Sigmoid colon (tissue), 4 donors: ENCODE data around the gene CD81.

Experiments
- POLR2A ChIP-seq, 2 donors: fragments of 450-650 bp; IDR thresholded peaks; one replicate each; pipeline ENCODE4 v1.6.1; 2016; ENCODE audit warnings: antibody characterized with exemption in 2 of 2, mild to moderate bottlenecking in 2 of 2, moderate library complexity in 2 of 2
- POLR2AphosphoS5 ChIP-seq, 4 donors: sonication (generic); formaldehyde crosslinking; IDR thresholded peaks; one replicate each; pipeline ENCODE4 v1.6.1; 2017; ENCODE audit warnings: antibody characterized with exemption in 4 of 4
- TF ChIP-seq, protein P1 (sequence below), 4 experiments: fragments of 450-650 bp in 3 of 4; fragments of 200-600 bp in 1 of 4; IDR thresholded peaks; one replicate each; pipeline ENCODE4 v1.5.1; 2016 to 2019; ENCODE audit warnings: antibody characterized with exemption in 4 of 4, mild to moderate bottlenecking in 3 of 4, moderate library complexity in 2 of 4

DNA sequence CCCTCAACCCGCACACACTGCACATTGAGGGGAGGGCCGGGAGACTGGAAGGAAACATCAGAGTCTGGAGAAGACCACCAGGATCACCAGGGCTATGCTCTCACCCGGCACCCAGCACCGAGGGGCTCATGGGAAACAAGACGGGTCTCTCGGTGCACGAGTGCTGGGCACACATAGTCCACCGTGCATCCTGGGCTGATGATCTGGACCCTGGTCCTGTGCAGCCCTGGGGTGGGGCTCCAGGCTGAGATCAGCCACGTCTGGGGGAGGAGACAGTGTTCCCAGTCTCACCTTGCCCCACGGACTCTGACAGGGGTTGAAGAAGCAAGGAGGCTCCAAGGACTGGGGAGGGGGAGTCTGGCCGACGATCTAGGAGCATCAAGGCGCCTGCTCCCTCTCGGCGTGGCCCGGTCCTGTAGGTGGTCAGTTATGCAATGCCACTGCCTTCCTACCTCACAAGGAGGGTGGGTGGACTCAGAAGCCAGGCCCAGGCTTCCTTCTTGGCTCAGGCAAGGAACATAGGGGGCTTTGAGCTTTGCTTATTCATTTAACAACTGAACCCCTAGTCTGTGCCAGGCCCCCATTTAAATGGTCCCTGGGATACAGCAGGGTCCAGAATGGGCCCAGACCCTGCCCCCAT is 11.4 kb upstream of the CD81 start:
- TF ChIP-seq, protein P1, sequence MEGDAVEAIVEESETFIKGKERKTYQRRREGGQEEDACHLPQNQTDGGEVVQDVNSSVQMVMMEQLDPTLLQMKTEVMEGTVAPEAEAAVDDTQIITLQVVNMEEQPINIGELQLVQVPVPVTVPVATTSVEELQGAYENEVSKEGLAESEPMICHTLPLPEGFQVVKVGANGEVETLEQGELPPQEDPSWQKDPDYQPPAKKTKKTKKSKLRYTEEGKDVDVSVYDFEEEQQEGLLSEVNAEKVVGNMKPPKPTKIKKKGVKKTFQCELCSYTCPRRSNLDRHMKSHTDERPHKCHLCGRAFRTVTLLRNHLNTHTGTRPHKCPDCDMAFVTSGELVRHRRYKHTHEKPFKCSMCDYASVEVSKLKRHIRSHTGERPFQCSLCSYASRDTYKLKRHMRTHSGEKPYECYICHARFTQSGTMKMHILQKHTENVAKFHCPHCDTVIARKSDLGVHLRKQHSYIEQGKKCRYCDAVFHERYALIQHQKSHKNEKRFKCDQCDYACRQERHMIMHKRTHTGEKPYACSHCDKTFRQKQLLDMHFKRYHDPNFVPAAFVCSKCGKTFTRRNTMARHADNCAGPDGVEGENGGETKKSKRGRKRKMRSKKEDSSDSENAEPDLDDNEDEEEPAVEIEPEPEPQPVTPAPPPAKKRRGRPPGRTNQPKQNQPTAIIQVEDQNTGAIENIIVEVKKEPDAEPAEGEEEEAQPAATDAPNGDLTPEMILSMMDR (IDR thresholded peaks at IDR 0.05): no peak
- no peak for TF ChIP-seq POLR2AphosphoS5 (IDR thresholded peaks at IDR 0.05)
- no peak for TF ChIP-seq POLR2A (IDR thresholded peaks at IDR 0.05)
